ENCODE data around the gene STMN1. TPM values are rescaled to one million over a fixed set of nuclear protein-coding genes. Genes with fewer than 3 reads are reported as not detected.

Gene STMN1
- 100 to 1,000 TPM; 102 to 144 TPM for total RNA-seq

GRCh38 chr1:25905680-25906643, at the start of gene STMN1:
Gene STMN1 (minus strand): TSS chr1:25906419. CDS start chr1:25904676, 1,743 bp downstream.

GRCh38 chr1:25875154-25875855, 30.9 kb downstream of the STMN1 start, which contains the start of gene PAQR7:
Gene PAQR7 (minus strand): TSS chr1:25875708. CDS start chr1:25863839, 11,869 bp downstream.

GRCh38 chr1:25858906-25859789, 47.1 kb downstream of the STMN1 start, which contains the start of gene AUNIP:
Gene AUNIP (minus strand): TSS chr1:25859457. CDS start chr1:25859357, 100 bp downstream.

Small RNAs within 50 kb of the gene (small RNA-seq; reads per million reads assigned to genes)
- gene AL033528.1 (0 reads per million in 2 donors), gene RF00019 (0 reads per million in 2 donors), gene SNRPFP2 (0 reads per million in 2 donors)

Other genes starting within 250 kb of the STMN1 start
- 10 to 100 TPM; 40.6 to 48.6 TPM for gene SELENON, start 106.2 kb downstream of the STMN1 start, total RNA-seq
- 10 to 100 TPM; 41.0 to 42.6 TPM for gene MTFR1L, start 86.5 kb downstream of the STMN1 start, total RNA-seq
- 10 to 100 TPM in 1 of 2 donors, 1 to 10 TPM in 1; 7.6 to 14.0 TPM for gene AUNIP, start 47.0 kb downstream of the STMN1 start, total RNA-seq
- 1 to 10 TPM; 4.7 to 5.9 TPM for gene PAQR7, start 30.7 kb downstream of the STMN1 start, total RNA-seq
- 10 to 100 TPM; 12.3 to 18.2 TPM for gene PAFAH2, start 91.6 kb upstream of the STMN1 start, total RNA-seq
- 1 to 10 TPM; 3.4 to 8.0 TPM for gene EXTL1, start 115.4 kb upstream of the STMN1 start, total RNA-seq
- under 1 TPM; under 0.01 to 0.33 TPM for gene SLC30A2, start 139.7 kb upstream of the STMN1 start, total RNA-seq
- 100 to 1,000 TPM in 1 of 2 donors, 10 to 100 TPM in 1; 86.0 to 104 TPM for gene TRIM63, start 161.2 kb upstream of the STMN1 start, total RNA-seq
- gene PDIK1L, start 205.4 kb upstream of the STMN1 start, total RNA-seq, result 1 to 10 TPM; 6.5 to 7.7 TPM

Data from melanocyte of skin (primary cell).